Myocyte (in vitro differentiated cells): ENCODE data around the gene FUT9. TPM values are rescaled to one million over a fixed set of nuclear protein-coding genes. Genes with fewer than 3 reads are reported as not detected.
"Not testable (repeated sequence)": the region's sequence is repeated elsewhere in the genome, so short reads cannot be mapped to it uniquely, and the experiment has no call there.

ENCODE experiments used
- DNase-seq: peaks from one replicate; pipeline ENCODE4 v3.0.0-alpha.2; 2012; ENCODE audit warnings: low read depth
- total RNA-seq: library from RNA; depleted of rRNA; stranded (reverse); fragments of >200 nt; gene quantifications from 2 replicates; pipeline ENCODE4 v1.2.3, GENCODE V29; 2014

The FUT9 gene
- total RNA-seq, 1 donor from 2014 or later = not detected

DNA sequence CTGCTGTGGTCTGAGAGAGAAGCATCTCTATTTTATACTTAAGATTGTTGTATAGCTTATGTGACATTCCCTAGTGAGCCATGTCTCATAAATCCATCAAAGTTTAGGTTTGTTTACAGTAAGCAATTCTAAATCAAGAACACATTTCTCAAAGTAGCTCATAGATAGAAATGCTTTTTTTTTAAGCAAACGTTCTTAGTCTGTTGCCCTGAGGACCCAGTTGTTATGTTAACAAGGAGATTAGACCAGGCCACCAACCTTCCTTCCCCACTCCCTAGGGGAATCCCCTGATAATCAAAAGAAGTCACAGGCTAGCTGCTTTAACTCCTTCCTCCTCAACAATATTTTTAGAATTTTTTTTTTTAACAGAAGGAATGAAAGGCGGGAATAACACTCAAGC lies 169.0 kb downstream of the FUT9 start:
- DNase-seq = no peak

DNA sequence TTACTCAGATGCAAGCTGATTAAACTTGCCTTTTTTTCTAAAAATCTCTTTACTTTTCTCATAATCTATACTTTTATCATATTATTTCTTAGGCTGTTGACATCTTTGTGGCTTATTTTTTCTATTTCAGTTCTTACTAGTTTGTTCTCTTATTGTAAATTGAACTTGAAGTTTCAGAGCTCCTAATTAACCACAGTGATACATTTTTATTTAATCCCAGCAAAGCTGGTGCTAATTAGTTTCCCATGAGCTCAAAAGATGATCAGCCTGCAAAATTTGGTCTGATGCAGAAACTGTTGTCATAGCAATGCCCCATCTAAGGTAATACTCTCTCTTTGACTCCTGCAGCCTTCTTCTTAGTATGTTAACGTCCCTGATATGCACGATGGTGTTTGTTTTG lies 170.3 kb downstream of the FUT9 start:
- DNase-seq = no peak

DNA sequence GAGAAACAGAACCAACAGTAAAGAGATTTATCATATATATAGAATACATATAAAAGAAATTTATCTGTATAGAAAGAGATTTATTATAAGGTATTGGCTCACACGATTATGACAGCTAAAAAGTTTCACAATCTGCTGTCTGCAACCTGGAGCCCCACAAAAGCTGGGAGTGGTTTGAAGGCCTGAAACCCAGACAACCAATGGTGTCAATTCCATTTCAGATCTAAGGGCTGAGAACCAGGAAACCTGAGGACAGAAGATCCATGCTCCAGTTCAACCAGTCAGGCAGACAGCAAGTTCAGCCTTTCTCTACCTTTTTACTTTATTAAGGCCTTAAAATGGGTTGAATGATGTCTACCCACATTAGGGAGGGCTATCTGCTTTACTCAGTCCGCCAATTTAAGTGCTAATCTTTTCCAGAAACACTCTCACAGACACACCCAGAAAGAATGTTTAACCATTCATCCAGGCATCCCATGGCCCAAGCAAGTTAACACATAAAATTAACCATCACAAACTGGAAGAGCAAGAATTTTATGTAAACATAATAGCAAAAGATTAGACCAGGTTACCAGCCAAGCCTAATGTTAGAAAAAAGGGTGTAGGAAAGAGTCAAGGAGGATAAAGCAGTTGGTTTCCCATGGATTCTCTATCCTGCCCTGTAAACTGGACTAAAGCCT lies 170.9 kb downstream of the FUT9 start:
- no peak for DNase-seq

GRCh38 chr6:96194675-96195074 lies 178.9 kb downstream of the FUT9 start:
- no peak for DNase-seq

GRCh38 chr6:96195272-96195671 lies 179.5 kb downstream of the FUT9 start:
- DNase-seq = no peak

DNA sequence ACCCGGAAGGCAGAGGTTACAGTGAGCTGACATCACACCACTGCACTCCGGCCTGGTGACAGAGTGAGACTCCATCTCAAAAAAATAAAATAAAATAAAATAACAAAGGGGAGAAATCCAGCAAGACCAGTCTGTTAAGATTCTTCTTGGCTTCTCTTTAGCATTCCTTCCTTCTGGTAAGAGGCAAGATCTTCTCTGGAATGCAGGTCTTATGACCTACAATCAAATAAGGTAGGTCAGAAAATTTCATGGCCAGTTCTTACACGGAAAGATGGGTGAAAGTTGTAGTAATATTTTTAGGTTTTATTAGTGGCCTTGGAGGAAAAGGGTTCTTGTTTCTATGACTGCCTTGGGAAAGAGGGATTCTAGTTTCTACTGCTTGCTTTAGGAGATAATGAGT lies 180.9 kb downstream of the FUT9 start:
- DNase-seq = no peak

- no peak for DNase-seq
Observed at GRCh38 chr6:96197241-96197640, 181.5 kb downstream of the FUT9 start.

- no peak for DNase-seq
Observed at GRCh38 chr6:96202571-96202970, 186.8 kb downstream of the FUT9 start.

DNA sequence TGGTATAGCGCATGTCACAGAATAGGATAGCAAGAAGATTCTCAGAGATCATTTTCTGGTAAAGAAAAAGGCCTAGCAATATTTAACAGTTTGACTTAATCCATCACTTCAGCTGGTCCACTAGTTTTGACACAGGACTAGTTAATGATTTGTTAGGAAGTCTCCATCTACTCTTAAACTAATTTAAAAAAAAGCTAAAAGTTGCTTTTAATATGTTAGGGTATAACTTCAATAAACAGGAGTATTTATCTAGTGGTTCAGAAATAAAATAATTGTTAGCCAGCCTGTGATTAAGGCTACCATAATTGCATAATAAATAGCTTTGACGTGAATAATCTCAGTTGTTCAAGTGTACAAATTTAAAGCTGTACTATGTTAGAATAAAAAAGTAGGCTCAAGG lies 195.6 kb downstream of the FUT9 start:
- DNase-seq = no peak

DNA sequence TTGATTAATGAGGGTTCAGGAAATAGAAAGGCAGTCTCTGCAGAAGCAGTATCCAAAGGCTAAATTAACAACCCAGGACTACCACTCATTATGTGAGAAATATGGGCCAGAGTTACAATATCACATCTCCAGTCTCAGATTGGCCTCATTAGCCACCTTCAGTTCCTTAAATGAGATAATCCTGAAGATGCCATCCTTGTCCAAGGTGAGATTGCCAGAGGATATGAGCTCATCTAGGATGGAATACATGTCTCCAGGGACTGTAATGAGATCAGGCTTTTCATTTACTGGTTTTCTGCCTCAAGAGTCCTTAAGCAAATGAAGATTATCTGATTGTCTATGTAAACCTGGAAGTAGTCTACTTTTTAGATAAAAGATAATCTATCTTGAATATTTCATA lies 196.3 kb downstream of the FUT9 start:
- DNase-seq = no peak

DNA sequence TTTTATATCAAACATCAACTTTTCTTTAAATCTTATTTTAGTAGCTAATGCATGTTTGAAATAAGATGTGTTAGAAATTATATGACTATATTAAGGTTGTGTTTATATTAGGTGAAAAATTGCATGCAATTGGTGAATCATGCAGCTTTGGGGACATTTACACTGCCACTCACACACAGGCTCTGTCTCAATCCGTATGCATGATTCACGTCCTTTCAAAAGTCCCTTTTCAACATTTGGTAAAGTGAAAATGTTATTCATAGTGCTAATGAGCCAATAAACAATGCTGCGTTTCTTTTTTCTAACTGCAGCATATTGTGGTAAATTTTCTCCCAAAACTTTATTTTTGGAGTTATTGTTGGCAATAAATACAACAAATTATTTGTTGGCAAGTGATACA lies 198.0 kb downstream of the FUT9 start:
- DNase-seq = no peak

DNA sequence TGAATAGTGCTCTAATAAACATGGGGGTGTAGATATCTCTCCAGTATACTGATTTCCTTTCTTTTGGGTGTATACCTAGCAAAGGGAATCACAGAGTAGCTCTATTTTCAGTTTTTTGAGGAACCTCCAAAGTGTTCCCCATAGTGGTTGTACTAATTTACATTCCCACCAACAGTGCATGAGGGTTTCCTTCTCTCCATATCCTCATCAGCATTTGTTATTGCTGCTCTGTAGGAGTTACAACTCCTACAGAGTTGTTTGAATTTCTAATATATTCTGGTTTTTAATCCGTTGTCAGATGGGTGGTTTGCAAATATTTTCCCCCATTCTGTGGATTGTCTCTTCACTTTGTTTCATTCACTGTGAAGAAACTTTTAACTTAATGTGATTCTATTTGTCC lies 207.9 kb downstream of the FUT9 start:
- DNase-seq = no peak

DNA sequence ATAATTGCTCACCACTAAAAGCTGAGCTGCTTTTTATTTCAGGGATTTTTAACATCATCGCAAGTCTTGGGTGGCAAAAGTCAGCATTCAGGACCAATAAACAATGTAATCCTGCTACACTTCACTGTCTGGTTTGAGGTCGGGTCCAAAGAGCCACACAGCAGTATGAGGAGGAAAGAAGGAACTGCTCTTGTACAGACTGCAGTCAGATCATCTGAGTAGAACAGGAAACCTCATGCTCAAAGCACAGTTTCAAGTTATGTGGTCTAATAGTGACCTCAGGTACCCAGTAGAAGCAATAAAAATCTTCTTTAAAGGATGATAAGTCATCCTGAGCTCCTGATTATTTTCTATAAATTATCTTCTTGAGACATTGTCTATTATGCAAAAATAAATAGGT lies 211.4 kb downstream of the FUT9 start:
- DNase-seq = no peak

DNA sequence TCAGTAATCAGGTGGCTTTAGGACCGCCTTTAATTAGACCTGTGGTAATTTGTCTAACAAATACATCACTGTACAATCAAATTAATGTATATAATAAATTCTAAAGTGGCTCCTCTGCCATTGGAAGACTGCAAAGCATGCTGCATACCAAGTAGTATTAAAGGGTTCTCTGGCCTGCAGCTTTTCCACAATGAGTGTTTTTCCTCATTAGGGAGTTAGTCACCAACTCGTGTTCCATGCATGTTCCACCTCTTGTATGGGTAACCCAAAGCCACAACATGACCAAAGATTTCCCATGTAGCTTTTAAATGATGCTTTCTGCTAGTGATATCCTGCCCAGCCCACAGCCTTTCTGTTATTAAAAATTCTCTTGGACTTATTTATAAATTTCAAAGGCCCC lies 218.7 kb downstream of the FUT9 start:
- no peak for DNase-seq

GRCh38 chr6:96235927-96236326 lies 220.2 kb downstream of the FUT9 start:
- no peak for DNase-seq

GRCh38 chr6:96236471-96236870 lies 220.7 kb downstream of the FUT9 start:
- DNase-seq = no peak

DNA sequence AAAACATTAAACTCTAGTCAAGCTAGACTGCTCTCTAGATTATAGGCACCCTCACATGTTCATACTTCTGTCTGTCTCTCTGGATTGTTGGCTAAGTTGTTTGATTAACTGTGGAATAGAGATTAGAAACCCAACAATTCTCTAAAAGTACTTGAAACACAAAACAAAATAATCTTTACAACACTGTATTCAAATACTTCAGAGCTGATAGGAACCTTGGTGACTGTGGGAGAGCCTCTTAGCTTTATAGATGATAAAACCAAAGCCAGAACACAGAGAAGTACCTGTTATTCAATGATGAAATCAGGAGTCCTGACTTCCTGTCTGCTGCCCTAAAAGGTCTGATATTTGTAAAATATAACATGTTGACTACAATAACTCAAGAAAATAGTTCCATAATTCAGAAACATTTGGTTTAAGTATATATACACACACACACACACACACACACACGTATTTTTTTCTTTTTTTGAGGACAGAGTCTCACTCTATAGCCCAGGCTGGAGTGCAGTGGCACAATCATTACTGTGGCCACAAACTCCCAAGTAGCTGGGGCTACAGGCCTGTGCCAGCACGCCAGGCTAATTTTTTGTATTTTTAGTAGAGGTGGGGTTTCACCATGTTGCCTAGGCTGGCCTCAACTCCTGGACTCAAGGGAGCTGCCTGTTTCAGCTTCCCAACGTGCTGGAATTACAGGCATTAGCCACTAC lies 222.0 kb downstream of the FUT9 start:
- DNase-seq = no peak

DNA sequence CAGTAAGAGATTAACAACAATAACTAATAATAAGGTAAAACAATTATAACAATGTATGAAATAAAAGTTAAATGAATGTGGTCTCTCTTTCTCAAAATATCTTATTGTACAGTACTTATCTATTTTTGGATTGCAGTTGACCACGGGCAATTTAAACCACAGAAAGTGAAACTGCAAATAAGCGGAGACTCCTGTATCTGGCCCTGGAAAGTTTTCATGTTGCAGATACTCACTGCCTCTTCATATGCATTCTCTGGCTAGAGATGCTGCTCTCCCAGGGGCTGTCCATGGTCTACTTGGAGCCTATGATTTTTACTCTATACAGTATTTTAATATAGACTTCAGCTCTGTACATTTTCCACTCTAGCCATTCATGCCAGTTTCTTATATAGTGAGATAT lies 230.8 kb downstream of the FUT9 start:
- no peak for DNase-seq

GRCh38 chr6:96249755-96250154 lies 234.0 kb downstream of the FUT9 start:
- no peak for DNase-seq

DNA sequence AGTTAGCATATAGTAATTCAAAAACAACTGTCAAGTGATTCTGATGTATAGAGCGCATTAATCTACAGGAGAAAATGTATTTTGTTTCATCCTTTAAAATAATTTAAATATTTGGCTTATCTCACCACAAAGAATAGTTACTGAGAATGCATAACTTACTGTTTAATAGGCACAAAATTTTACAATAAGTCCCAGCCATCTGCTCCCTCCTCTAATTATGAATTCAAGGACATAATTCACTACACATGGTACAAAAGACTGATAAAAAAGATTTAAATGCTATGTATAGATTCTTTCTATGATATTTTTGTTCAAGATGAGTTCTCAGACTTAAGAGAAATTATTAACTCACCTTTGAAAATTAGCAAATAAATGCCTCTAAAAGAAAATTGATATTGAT lies 242.0 kb downstream of the FUT9 start:
- no peak for DNase-seq

- DNase-seq = not testable (repeated sequence)
Observed at GRCh38 chr6:96260787-96261430, 245.1 kb downstream of the FUT9 start.
